ENCODE measurements around the gene PCNX3.

The PCNX3 gene

GRCh38 chr11:65639623-65640482, 24.3 kb downstream of the PCNX3 start:
- no peak for DNase-seq (ENCODE audit: low read depth, low spot score)

GRCh38 chr11:65640483-65641296, 25.1 kb downstream of the PCNX3 start:
- no peak for DNase-seq (ENCODE audit: low read depth, low spot score)

GRCh38 chr11:65641297-65642013, 25.9 kb downstream of the PCNX3 start:
- DNase-seq (ENCODE audit: low read depth, low spot score) = no peak

- DNase-seq (ENCODE audit: low read depth, low spot score) = no peak
These were observed 26.6 kb downstream of the PCNX3 start for GRCh38 chr11:65642014-65642671.

- no peak for DNase-seq (ENCODE audit: low read depth, low spot score)
These were observed 28.4 kb downstream of the PCNX3 start for GRCh38 chr11:65643971-65644370.

- DNase-seq (ENCODE audit: low read depth, low spot score) = no peak
These were observed 29.3 kb downstream of the PCNX3 start for GRCh38 chr11:65644837-65645236.

- DNase-seq (ENCODE audit: low read depth, low spot score) = no peak
These were observed 30.1 kb downstream of the PCNX3 start for GRCh38 chr11:65645710-65646109.

GRCh38 chr11:65646288-65646957, 30.8 kb downstream of the PCNX3 start:
- no peak for DNase-seq (ENCODE audit: low read depth, low spot score)

- no peak for DNase-seq (ENCODE audit: low read depth, low spot score)
These were observed 31.6 kb downstream of the PCNX3 start for GRCh38 chr11:65646958-65647701.

- DNase-seq (ENCODE audit: low read depth, low spot score) = no peak
These were observed 33.5 kb downstream of the PCNX3 start for GRCh38 chr11:65648997-65649493.

GRCh38 chr11:65649656-65650546, 34.3 kb downstream of the PCNX3 start:
- no peak for DNase-seq (ENCODE audit: low read depth, low spot score)

- no peak for DNase-seq (ENCODE audit: low read depth, low spot score)
These were observed 35.2 kb downstream of the PCNX3 start for GRCh38 chr11:65650547-65651338.

- no peak for DNase-seq (ENCODE audit: low read depth, low spot score)
These were observed 35.7 kb downstream of the PCNX3 start for GRCh38 chr11:65651339-65651588.

- DNase-seq (ENCODE audit: low read depth, low spot score) = no peak
These were observed 36.3 kb downstream of the PCNX3 start for GRCh38 chr11:65651589-65652510.

GRCh38 chr11:65652511-65653228, 37.1 kb downstream of the PCNX3 start:
- DNase-seq (ENCODE audit: low read depth, low spot score) = peak; percentile 82
